Neural progenitor cell (in vitro differentiated cells): Measurements from ENCODE around the gene MT2A. TPM values are rescaled to one million over a fixed set of nuclear protein-coding genes. Genes with fewer than 3 reads are reported as not detected.
A peak's percentile ranks its signal among the peaks of the same experiment; 100 is the strongest.

ENCODE experiments used
- DNase-seq: peaks from one replicate; pipeline ENCODE4 v3.0.0-alpha.2; 2016; ENCODE audit warnings: low spot score
- H2AFZ ChIP-seq: fragments of 200-600 bp; sonication (generic); replicated peaks from 2 replicates; pipeline ENCODE4 v1.6.1; 2016; ENCODE audit warnings: antibody characterized with exemption
- H3F3A ChIP-seq: fragments of 200-600 bp; sonication (generic); 2 replicates; pipeline ENCODE4 v1.6.1; 2016; ENCODE audit warnings: antibody characterized with exemption, low read depth
- H3K27ac ChIP-seq: fragments of 200-600 bp; sonication (generic); 2 replicates; pipeline ENCODE4 v1.5.1; 2016; ENCODE audit warnings: mild to moderate bottlenecking
- H3K27me3 ChIP-seq: fragments of 200-600 bp; sonication (generic); 2 replicates; pipeline ENCODE4 v1.6.1; 2016; ENCODE audit warnings: mild to moderate bottlenecking, moderate library complexity
- H3K36me3 ChIP-seq: fragments of 200-600 bp; sonication (generic); 2 replicates; pipeline ENCODE4 v1.5.1; 2016
- H3K4me1 ChIP-seq: fragments of 200-600 bp; sonication (generic); 2 replicates; pipeline ENCODE4 v1.6.1; 2016; ENCODE audit warnings: mixed run types
- H3K4me2 ChIP-seq: fragments of 200-600 bp; sonication (generic); 2 replicates; pipeline ENCODE4 v1.6.1; 2016
- H3K4me3 ChIP-seq: fragments of 200-600 bp; sonication (generic); 2 replicates; pipeline ENCODE4 v1.5.1; 2016
- H3K79me2 ChIP-seq: fragments of 200-600 bp; sonication (generic); 2 replicates; pipeline ENCODE4 v1.6.1; 2016; ENCODE audit warnings: low read depth
- H3K9ac ChIP-seq: fragments of 200-600 bp; sonication (generic); 2 replicates; pipeline ENCODE4 v1.6.1; 2016
- H3K9me3 ChIP-seq: fragments of 200-600 bp; sonication (generic); 2 replicates; pipeline ENCODE4 v1.5.1; 2016; ENCODE audit warnings: low read depth
- H4K20me1 ChIP-seq: fragments of 200-600 bp; sonication (generic); 2 replicates; pipeline ENCODE4 v1.6.1; 2016; ENCODE audit warnings: low read depth
- H3K27ac Mint-ChIP-seq: 3 replicates; pipeline ENCODE4 v1.8.0; 2021; ENCODE audit warnings: mixed read lengths
- H3K27me3 Mint-ChIP-seq: 2 replicates; pipeline ENCODE4 v1.8.0; 2022; ENCODE audit warnings: low read depth, mild to moderate bottlenecking, inconsistent platforms, moderate library complexity, mixed read lengths; ENCODE audit not compliant: insufficient read depth
- H3K36me3 Mint-ChIP-seq: 3 replicates; pipeline ENCODE4 v1.8.0; 2021; ENCODE audit warnings: mixed read lengths
- H3K4me1 Mint-ChIP-seq: 3 replicates; pipeline ENCODE4 v1.8.0; 2021; ENCODE audit warnings: mixed read lengths
- H3K4me3 Mint-ChIP-seq: 3 replicates; pipeline ENCODE4 v1.8.0; 2021; ENCODE audit warnings: mild to moderate bottlenecking, moderate library complexity, mixed read lengths
- H3K9me3 Mint-ChIP-seq: 3 replicates; pipeline ENCODE4 v1.8.0; 2020; ENCODE audit warnings: mixed read lengths
- EZH2 ChIP-seq: fragments of 200-600 bp; sonication (generic); IDR thresholded peaks from 2 replicates; pipeline ENCODE4 v1.6.1; 2017; ENCODE audit warnings: antibody characterized with exemption, mild to moderate bottlenecking, moderate library complexity
- EZH2phosphoT487 ChIP-seq: fragments of 200-600 bp; sonication (generic); IDR thresholded peaks from 2 replicates; pipeline ENCODE4 v1.6.1; 2017; ENCODE audit warnings: antibody characterized with exemption
- total RNA-seq: library from RNA; depleted of rRNA; stranded (reverse); fragments of >200 nt; gene quantifications from 2 replicates; pipeline ENCODE4 v1.2.3, GENCODE V29; 2015; ENCODE audit warnings: low replicate concordance
- TF ChIP-seq, protein P1 (sequence below): fragments of 200-600 bp; sonication (generic); IDR thresholded peaks from 2 replicates; pipeline ENCODE4 v1.5.1; 2017; ENCODE audit warnings: antibody characterized with exemption, mild to moderate bottlenecking

The MT2A gene
- total RNA-seq, 1 donor from 2014 or later: not detected

DNA sequence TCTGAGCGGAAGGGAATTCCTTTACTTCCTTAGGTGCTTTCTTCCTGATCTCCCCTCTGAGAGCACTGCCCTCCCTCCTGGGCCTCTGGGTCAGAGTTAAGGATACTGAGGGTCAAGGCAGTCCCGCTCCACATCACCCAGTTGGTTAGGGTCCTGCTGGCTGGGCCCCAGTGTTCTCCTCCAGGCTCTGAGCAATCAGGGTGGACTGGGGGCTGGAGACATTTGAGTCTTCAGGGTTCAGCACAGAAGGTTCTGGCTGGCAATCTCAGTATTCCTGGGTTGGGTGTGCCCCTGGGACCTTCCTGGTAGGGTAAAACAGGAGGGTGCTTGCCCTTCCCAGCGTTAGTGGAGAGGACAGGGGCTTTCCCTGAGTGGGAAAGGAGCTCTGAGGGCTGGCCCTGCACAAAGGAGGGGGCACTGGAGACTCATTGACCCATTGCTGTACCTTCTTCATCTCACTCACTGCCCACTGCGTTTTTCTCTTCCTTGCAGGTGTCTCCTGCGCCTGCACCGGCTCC, 24.5 kb downstream of the MT2A start:
- no peak overlapping the region for H3K9ac ChIP-seq
- H3K4me2 ChIP-seq: peak overlapping the region; percentile 83

DNA sequence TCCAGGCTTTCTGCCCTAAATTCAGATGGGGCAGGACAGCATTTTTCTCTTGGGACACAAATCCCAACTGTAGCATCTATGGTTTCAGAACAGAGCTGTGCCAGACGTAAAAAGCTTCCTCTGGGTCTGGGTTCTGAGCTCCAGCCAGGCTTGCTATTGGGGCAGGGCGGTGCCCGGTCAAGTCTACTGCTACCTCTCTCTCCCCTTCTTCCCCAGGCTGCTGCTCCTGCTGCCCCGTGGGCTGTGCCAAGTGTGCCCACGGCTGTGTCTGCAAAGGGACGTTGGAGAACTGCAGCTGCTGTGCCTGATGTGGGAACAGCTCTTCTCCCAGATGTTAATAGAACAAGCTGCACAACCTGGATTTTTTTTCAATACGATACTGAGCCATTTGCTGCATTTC, 25.2 kb downstream of the MT2A start:
- Mint-ChIP-seq H3K4me1 (peaks cover 17% of the 10 kb centered on the region), H3K36me3 (no peaks in the 10 kb centered on the region), H3K9me3 (peaks cover 3% of the 10 kb centered on the region), H3K27me3 (peaks cover 92% of the 10 kb centered on the region), H3K4me3 (no peak overlapping the region), H3K27ac (no peak overlapping the region)
- no peak for TF ChIP-seq EZH2
- TF ChIP-seq, protein P1, sequence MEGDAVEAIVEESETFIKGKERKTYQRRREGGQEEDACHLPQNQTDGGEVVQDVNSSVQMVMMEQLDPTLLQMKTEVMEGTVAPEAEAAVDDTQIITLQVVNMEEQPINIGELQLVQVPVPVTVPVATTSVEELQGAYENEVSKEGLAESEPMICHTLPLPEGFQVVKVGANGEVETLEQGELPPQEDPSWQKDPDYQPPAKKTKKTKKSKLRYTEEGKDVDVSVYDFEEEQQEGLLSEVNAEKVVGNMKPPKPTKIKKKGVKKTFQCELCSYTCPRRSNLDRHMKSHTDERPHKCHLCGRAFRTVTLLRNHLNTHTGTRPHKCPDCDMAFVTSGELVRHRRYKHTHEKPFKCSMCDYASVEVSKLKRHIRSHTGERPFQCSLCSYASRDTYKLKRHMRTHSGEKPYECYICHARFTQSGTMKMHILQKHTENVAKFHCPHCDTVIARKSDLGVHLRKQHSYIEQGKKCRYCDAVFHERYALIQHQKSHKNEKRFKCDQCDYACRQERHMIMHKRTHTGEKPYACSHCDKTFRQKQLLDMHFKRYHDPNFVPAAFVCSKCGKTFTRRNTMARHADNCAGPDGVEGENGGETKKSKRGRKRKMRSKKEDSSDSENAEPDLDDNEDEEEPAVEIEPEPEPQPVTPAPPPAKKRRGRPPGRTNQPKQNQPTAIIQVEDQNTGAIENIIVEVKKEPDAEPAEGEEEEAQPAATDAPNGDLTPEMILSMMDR: no peak
- no peak for TF ChIP-seq EZH2phosphoT487
- H3K4me2 ChIP-seq: no peak overlapping the region
- no peaks in the 10 kb centered on the region for H3F3A ChIP-seq
- no peak for DNase-seq
- no peak overlapping the region for H3K9ac ChIP-seq
- H3K79me2 ChIP-seq: no peaks in the 10 kb centered on the region
- no peaks in the 10 kb centered on the region for H3K36me3 ChIP-seq
- peaks cover 100% of the 10 kb centered on the region for H3K27me3 ChIP-seq
- peaks cover 73% of the 10 kb centered on the region for H4K20me1 ChIP-seq
- H3K9me3 ChIP-seq: no peaks in the 10 kb centered on the region
- H3K4me3 ChIP-seq: no peak overlapping the region
- peaks cover 16% of the 10 kb centered on the region for H3K4me1 ChIP-seq
- H2AFZ ChIP-seq: no peak overlapping the region
- H3K27ac ChIP-seq: no peak overlapping the region

More for the DNA sequence above, 24.5 kb downstream of the MT2A start:
- H3K27ac Mint-ChIP-seq: no peak overlapping the region
- peaks cover 17% of the 10 kb centered on the region for H3K4me1 Mint-ChIP-seq
- Histone ChIP-seq H3K27ac (no peak overlapping the region), H3K4me1 (peaks cover 16% of the 10 kb centered on the region), H3K79me2 (no peaks in the 10 kb centered on the region), H3F3A (no peaks in the 10 kb centered on the region), H3K27me3 (peaks cover 100% of the 10 kb centered on the region), H4K20me1 (peaks cover 71% of the 10 kb centered on the region), H3K4me3 (peak overlapping the region; percentile 47), H2AFZ (no peak overlapping the region), H3K36me3 (no peaks in the 10 kb centered on the region), H3K9me3 (no peaks in the 10 kb centered on the region)
- H3K4me3 Mint-ChIP-seq: peak overlapping the region; percentile 72
- peaks cover 88% of the 10 kb centered on the region for H3K27me3 Mint-ChIP-seq
- H3K36me3 Mint-ChIP-seq: no peaks in the 10 kb centered on the region
- peaks cover 3% of the 10 kb centered on the region for H3K9me3 Mint-ChIP-seq
- TF ChIP-seq EZH2phosphoT487 (no peak), EZH2 (no peak)
- TF ChIP-seq, protein P1: no peak
- DNase-seq: no peak

DNA sequence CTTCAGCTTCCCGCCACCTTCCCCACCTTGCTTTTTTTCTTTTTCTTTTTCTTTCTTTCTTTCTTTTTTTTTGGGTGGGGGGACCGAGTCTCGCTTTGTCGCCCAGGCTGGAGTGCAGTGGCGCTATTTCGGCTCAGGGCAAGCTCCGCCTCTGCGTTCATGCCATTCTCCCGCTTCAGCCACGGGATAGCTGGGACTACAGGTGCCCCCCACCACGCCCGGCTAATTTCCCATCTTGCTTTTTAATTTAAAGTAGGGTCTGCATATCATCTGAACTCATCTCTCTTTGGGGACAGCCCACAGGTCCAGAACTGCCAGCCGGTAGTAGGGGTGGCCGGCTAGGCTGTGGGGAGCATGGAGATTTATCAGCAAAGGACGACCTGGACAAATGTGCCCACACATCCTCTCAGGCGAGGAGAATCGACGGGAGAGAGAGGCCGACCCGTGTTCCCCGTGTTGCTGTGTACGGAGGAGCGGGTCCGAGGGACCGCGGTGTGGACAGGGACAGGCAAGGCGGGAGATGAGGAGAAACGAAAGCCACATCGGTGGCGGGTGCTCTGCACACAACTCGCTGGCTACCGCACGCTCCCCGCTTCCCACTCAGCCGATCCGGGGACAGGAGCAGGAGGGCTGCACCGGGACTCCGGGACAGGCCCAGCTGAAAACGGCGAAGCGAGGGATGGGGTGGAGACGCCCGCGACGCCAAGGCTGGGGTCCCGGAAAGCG, 26.5 kb downstream of the MT2A start:
- Mint-ChIP-seq H3K4me3 (peak overlapping the region; percentile 54), H3K4me1 (peaks cover 16% of the 10 kb centered on the region), H3K27me3 (peaks cover 92% of the 10 kb centered on the region), H3K27ac (no peak overlapping the region), H3K36me3 (no peaks in the 10 kb centered on the region), H3K9me3 (peaks cover 3% of the 10 kb centered on the region)
- H3K9ac ChIP-seq: no peak overlapping the region
- no peaks in the 10 kb centered on the region for H3K9me3 ChIP-seq
- peak overlapping the region; percentile 19 for H3K4me3 ChIP-seq
- no peaks in the 10 kb centered on the region for H3K36me3 ChIP-seq
- peak overlapping the region; percentile 65 for H3K4me2 ChIP-seq
- DNase-seq: peak; percentile 42
- H2AFZ ChIP-seq: peak overlapping the region; percentile 17
- H3F3A ChIP-seq: no peaks in the 10 kb centered on the region
- no peak overlapping the region for H3K27ac ChIP-seq
- peaks cover 16% of the 10 kb centered on the region for H3K4me1 ChIP-seq
- H3K27me3 ChIP-seq: peaks cover 100% of the 10 kb centered on the region
- TF ChIP-seq EZH2phosphoT487 (peak; percentile 99), EZH2 (peak; percentile 100)
- TF ChIP-seq, protein P1: no peak
- peaks cover 69% of the 10 kb centered on the region for H4K20me1 ChIP-seq
- H3K79me2 ChIP-seq: no peaks in the 10 kb centered on the region
